C4-2B (cell line): Measurements from ENCODE around the gene TAS1R3.

Experiments
- CTCF ChIP-seq: fragments of 450-650 bp; conservative IDR thresholded peaks from 2 replicates; pipeline ENCODE4 v1.5.1; 2017; ENCODE audit warnings: mild to moderate bottlenecking
- ZFX ChIP-seq: fragments of 450-650 bp; IDR thresholded peaks from 2 replicates; pipeline ENCODE4 v1.6.1; 2017

GRCh38 chr1:1342584-1343115 lies 11.6 kb downstream of the TAS1R3 start:
- no peak for TF ChIP-seq CTCF
- TF ChIP-seq ZFX, result no peak
